Measurements from ENCODE around the gene TOP2A.

The TOP2A gene

DNA sequence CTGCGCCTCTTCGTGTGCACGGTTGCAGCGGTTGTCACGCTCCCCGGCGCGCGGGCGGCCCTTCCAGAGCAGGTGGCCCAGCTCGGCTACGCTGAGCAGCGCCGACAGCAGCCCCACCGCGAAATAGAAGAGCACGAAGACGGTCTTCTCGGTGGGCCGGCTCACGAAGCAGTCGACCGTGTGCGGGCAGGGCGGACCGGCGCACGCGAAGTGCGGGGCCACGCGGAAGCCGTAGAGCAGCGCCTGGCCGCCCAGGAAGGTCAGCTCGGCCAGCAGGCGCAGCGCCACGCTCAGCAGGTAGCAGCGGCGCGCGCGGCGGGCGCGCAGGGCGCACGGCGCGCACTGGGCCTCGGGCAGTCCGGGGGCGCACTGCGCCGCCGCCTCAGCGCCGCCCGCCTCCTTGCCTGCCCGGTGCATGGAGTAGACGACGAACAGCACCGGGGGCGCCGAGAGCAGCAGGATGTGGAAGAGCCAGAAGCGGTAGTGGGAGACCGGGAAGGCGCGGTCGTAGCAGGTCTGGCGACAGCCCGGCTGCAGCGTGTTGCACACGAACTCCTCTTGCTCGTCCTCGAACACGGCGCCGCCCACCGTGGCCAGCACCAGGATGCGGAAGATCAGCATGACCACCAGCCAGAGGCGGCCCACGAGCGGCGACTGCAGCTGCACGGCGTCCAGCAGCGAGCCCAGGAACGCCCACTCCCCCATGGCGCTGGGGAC is 54.4 kb downstream of the TOP2A start:
- Histone ChIP-seq H3K9me3 (ENCODE audit: low read depth, low read length) (no peaks in the 10 kb centered on the region), H3K4me3 (peak overlapping the region; percentile 81), H3K36me3 (ENCODE audit: insufficient read depth, low read length) (no peaks in the 10 kb centered on the region), H3K27ac (no peak overlapping the region), H3K9ac (ENCODE audit: insufficient read length) (peak overlapping the region; percentile 59)
- TF ChIP-seq POLR2AphosphoS5 (IDR thresholded peaks at IDR 0.05; ENCODE audit: borderline replicate concordance, low read depth, low read length), result no peak
- TF ChIP-seq EZH2 (IDR thresholded peaks at IDR 0.05), result no peak
- no peak for TF ChIP-seq FOXP2 (optimal IDR thresholded peaks at IDR 0.05; ENCODE audit: control extremely low read depth, extremely low read length, insufficient read depth)
- DNase-seq (ENCODE audit: low read depth, low spot score), result no peak

DNA sequence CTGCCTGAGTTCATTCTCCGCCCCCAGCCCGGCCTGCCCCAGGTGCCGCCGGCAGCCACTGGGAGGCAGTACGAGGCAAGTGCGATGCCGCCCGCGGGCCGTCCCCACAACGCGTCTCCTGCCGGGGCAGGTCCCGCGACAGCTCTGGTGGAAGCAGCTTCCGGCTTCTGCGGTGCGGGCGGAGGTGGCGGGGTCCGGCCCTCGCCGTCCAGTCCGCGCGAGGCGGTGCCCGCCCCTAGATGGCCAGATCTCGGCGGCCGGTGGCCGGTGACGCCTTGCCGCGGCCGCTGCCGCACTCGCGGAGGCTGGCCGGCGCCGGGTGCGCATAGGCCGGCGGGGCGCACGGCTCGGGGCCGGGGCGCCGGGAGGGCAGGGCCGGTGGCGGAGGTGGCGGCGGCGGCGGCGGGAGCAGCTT is 55.0 kb downstream of the TOP2A start:
- TF ChIP-seq FOXP2 (optimal IDR thresholded peaks at IDR 0.05; ENCODE audit: control extremely low read depth, extremely low read length, insufficient read depth) (no peak), EZH2 (IDR thresholded peaks at IDR 0.05) (no peak)
- Histone ChIP-seq H3K4me3 (peak overlapping the region; percentile 81), H3K36me3 (ENCODE audit: insufficient read depth, low read length) (no peaks in the 10 kb centered on the region), H3K9me3 (ENCODE audit: low read depth, low read length) (no peaks in the 10 kb centered on the region), H3K27ac (no peak overlapping the region), H3K9ac (ENCODE audit: insufficient read length) (peak overlapping the region; percentile 59)
- DNase-seq (ENCODE audit: low read depth, low spot score), result no peak

DNA sequence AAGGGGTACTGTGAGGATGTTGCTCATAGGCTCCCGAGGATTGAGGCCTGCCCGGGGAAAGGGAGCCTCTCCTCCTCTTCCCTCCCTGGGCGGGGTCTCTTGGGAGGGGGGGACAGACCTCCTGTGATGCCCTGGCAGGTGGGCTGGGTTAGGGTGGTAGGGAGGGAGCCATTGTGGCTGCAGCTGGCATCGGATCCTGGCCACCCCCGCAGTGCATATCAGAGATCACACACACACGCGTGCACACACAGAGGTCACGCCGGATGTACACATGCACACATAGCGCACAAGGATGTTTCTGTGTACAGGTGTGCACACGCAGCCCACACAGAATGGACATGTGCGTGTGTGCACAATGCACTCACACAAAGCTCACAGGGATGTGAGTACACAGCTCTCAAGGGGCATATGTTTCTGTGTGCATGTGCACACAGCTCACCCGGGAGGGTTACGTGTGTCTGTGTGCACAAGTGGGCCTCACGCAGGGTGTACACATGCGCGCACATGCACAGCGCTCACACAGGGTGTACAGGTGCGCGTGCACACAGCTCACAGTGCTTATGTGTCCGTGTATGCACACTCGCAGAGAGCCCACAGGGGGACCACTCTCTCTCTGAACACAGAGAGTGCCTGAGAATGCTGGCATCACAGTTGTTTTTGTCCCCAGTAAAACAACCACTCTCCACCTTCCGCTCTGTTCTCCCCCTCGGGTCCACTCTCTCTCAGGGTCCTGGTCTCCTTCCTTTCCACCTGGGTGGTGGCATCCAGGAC is 55.6 kb downstream of the TOP2A start:
- no peak for DNase-seq (ENCODE audit: low read depth, low spot score)
- Histone ChIP-seq H3K27ac (no peak overlapping the region), H3K36me3 (ENCODE audit: insufficient read depth, low read length) (no peaks in the 10 kb centered on the region), H3K9ac (ENCODE audit: insufficient read length) (no peak overlapping the region), H3K9me3 (ENCODE audit: low read depth, low read length) (no peaks in the 10 kb centered on the region), H3K4me3 (peak overlapping the region; percentile 81)
- TF ChIP-seq EZH2 (IDR thresholded peaks at IDR 0.05), result no peak
- TF ChIP-seq FOXP2 (optimal IDR thresholded peaks at IDR 0.05; ENCODE audit: control extremely low read depth, extremely low read length, insufficient read depth), result no peak
- TF ChIP-seq POLR2AphosphoS5 (IDR thresholded peaks at IDR 0.05; ENCODE audit: borderline replicate concordance, low read depth, low read length), result no peak

DNA sequence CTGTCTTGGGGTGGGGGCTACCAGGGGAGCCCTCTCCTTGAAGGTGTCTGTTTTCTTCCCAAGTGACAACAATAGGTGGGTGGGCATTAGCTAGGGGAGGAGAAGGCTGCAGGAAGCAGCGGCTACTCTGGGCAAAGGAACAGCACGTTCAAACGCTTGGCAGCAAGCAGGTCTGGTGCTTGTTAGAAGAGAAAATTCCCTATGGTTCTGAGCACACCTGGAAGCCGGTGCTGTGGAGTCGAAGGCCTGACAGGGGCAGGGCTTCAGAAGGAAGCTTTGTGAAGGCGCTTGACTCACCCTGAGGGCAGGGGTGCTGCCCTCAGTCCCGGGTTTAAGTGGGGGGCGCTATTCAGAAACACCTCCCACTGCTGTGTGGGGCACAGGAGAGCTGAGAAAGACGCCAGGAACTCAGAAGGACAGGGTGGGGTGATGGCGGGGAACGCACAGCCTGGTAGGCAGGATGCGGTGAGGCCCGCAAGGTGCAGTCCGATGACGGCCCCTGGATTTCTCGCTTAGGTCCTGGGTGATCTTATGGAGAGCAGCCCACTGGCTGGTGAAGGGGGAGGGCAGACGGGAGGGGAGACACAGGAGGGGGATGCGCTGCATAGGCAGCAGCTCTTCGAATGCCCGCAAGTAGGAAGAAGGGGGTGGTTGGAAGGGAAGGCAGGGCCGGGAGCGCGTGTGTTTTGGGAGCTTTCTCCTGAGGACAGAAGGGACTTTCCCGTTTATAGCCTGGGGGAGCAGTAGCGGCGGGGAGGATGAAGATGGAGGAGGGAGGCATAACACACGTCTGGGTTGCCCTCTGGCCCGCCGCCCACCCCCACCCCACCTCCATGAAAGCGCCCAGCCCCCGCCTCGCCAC is 56.4 kb downstream of the TOP2A start:
- H3K9ac ChIP-seq (ENCODE audit: insufficient read length), result no peak overlapping the region
- no peaks in the 10 kb centered on the region for H3K9me3 ChIP-seq (ENCODE audit: low read depth, low read length)
- TF ChIP-seq EZH2 (IDR thresholded peaks at IDR 0.05), result no peak
- TF ChIP-seq FOXP2 (optimal IDR thresholded peaks at IDR 0.05; ENCODE audit: control extremely low read depth, extremely low read length, insufficient read depth), result no peak
- TF ChIP-seq POLR2AphosphoS5 (IDR thresholded peaks at IDR 0.05; ENCODE audit: borderline replicate concordance, low read depth, low read length), result no peak
- H3K36me3 ChIP-seq (ENCODE audit: insufficient read depth, low read length), result peaks cover 2% of the 10 kb centered on the region
- DNase-seq (ENCODE audit: low read depth, low spot score), result no peak
- H3K4me3 ChIP-seq, result no peak overlapping the region
- no peak overlapping the region for H3K27ac ChIP-seq

DNA sequence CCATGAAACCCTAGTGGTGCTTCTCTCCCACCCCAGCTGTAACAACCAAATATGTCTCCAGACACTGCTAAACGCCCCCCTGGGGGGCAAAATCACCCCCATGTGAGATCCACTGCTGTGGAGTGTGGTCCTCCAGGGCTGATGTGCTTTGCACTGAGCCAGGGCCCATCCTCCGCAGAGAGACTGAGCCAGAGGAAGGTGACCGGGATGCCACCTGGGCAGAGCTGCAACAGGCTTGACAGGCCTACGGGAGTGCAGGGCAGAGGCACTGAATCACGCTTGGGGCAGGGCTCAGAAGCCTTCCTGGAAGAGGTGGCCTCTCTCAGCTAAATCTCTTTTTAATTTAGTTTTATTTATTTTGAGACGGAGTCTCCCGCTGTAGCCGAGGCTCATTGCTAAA is 57.6 kb downstream of the TOP2A start:
- Histone ChIP-seq H3K27ac (no peak overlapping the region), H3K4me3 (no peak overlapping the region), H3K9me3 (ENCODE audit: low read depth, low read length) (no peaks in the 10 kb centered on the region), H3K36me3 (ENCODE audit: insufficient read depth, low read length) (peaks cover 13% of the 10 kb centered on the region), H3K9ac (ENCODE audit: insufficient read length) (no peak overlapping the region)
- no peak for DNase-seq (ENCODE audit: low read depth, low spot score)
- TF ChIP-seq EZH2 (IDR thresholded peaks at IDR 0.05), result no peak
- no peak for TF ChIP-seq POLR2AphosphoS5 (IDR thresholded peaks at IDR 0.05; ENCODE audit: borderline replicate concordance, low read depth, low read length)
- no peak for TF ChIP-seq FOXP2 (optimal IDR thresholded peaks at IDR 0.05; ENCODE audit: control extremely low read depth, extremely low read length, insufficient read depth)

DNA sequence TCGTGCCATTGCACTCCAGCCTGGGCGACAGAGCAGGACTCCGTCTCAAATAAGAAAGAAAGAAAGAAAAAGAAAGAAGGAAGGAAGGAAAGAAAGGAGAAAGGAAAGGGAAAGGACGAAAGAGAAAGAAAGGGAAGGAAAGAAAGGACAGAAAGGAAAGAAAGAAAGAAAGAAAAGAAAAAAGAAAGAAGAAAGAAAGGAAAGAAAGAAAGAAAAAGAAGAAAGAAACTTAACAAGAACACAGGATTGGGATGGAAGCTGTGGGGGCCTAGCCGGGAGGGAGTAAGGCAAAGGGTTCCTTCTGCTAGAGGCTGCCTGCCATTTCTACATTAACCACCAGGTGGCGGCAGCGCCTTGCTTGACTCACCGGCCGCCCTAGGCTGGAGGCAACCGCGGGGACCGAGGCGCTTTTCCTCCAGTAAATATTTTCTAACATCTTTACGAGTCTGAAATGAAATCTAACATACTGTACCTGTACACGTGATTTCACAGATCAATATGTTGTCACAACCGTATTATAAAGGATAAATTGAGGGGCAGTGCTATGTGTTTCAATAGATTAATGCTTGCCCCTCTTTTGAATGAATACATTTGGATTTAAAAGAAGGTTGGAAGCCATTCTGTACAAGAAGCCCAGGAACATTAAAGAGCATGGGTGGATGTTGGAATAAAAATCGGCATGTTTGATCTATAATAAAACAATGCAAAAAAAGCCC is 59.2 kb downstream of the TOP2A start:
- H3K27ac ChIP-seq, result peak overlapping the region; percentile 74
- peak overlapping the region; percentile 61 for H3K4me3 ChIP-seq
- peak overlapping the region; percentile 19 for H3K9ac ChIP-seq (ENCODE audit: insufficient read length)
- peaks cover 16% of the 10 kb centered on the region for H3K36me3 ChIP-seq (ENCODE audit: insufficient read depth, low read length)
- no peaks in the 10 kb centered on the region for H3K9me3 ChIP-seq (ENCODE audit: low read depth, low read length)
- peak; percentile 45 for DNase-seq (ENCODE audit: low read depth, low spot score)
- TF ChIP-seq EZH2 (IDR thresholded peaks at IDR 0.05) (no peak), POLR2AphosphoS5 (IDR thresholded peaks at IDR 0.05; ENCODE audit: borderline replicate concordance, low read depth, low read length) (peak; percentile 23; the same call in 1 of the 2 replicates)

DNA sequence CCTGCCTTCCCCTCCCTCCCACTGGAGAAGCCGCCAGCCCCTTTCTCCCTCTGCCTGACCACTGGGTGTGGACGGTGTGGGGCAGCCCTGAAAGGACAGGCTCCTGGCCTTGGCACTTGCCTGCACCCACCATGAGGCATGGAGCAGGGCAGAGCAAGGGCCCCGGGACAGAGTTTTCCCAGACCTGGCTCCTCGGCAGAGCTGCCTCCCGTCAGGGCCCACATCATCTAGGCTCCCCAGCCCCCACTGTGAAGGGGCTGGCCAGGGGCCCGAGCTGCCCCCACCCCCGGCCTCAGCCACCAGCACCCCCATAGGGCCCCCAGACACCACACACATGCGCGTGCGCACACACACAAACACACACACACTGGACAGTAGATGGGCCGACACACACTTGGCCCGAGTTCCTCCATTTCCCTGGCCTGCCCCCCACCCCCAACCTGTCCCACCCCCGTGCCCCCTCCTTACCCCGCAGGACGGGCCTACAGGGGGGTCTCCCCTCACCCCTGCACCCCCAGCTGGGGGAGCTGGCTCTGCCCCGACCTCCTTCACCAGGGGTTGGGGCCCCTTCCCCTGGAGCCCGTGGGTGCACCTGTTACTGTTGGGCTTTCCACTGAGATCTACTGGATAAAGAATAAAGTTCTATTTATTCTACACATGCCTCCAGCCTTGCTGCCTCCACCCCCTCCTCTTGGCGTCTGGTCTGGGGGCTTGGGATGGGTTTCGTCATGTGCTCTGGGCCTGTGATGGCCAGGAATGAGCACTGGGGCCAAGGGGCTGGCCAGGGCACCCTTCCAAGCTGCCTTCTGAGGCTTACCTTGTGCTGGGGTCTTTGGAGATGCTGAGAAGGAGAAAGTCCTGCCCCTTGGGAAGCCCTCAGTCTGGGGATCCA is 60.5 kb downstream of the TOP2A start:
- Histone ChIP-seq H3K36me3 (ENCODE audit: insufficient read depth, low read length) (peaks cover 26% of the 10 kb centered on the region), H3K9me3 (ENCODE audit: low read depth, low read length) (no peaks in the 10 kb centered on the region), H3K9ac (ENCODE audit: insufficient read length) (no peak overlapping the region), H3K4me3 (no peak overlapping the region), H3K27ac (0 out of 2 replicates have a peak overlapping the region, but pooled peaks have one; percentile 44)
- TF ChIP-seq EZH2 (IDR thresholded peaks at IDR 0.05) (no peak), FOXP2 (optimal IDR thresholded peaks at IDR 0.05; ENCODE audit: control extremely low read depth, extremely low read length, insufficient read depth) (no peak), POLR2AphosphoS5 (IDR thresholded peaks at IDR 0.05; ENCODE audit: borderline replicate concordance, low read depth, low read length) (no peak)
- no peak for DNase-seq (ENCODE audit: low read depth, low spot score)
